ENCODE results near the gene CCDC85C.

- no peak for TF ChIP-seq CTCF (IDR thresholded peaks at IDR 0.05)
- TF ChIP-seq POLR2A (IDR thresholded peaks at IDR 0.05): no peak
These were observed 7.2 kb downstream of the CCDC85C start for GRCh38 chr14:99596772-99597171.

All from prostate gland (tissue), 2 donors.